ENCODE data around the gene PRKAG2.

The PRKAG2 gene

DNA sequence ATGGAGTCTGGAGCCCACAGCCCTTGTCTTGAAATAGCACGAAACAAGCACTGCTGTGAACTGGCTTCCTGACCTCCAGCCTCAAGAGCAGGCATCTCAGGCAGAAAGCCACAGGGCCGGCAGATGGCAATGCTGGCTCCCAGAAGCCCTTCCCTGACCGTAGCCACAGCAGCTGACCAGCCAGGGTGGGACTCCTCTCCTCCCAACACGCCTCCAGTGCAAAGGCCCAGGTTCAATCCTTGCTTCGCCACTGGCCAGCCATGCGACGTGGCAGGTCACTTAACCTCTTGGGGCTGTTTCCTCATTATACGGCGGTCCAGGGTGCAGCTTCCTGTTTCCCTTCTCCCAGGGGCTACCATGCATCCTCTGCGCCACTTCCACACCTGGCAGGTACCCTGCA, 12.8 kb downstream of the PRKAG2 start:
- DNase-seq, result no peak

DNA sequence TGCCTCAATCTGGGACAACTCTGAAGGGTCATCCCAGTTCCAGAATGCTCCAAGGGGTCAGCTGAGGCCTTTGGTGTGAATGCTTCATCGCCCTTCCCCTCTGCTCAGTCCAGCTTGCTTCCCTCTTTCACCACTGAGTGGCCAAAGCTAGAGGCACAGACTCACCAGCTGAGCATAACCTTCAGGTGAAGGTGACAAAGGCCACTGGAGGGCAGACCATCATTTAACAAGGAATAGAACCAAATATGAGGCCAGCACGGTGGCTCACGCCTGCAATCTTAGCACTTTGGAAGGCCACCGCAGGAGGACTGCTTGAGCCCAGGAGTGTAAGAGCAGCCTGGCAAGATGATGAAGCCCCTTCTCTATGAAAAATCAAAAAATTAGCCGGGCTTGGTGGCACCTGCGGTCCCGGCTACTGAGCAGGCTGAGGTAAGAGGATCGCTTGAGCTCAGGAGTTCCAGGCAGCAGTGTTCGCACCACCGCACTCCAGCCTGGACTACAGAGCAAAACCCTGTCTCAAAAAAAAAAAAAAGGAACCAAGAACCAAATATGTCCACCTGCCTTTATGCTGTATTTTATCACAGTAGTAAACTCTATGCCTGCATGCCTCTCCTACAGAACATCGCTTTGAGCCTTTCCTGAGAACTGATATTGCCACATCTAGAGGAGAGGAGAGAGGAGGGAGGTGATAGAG, 13.4 kb downstream of the PRKAG2 start:
- no peak for DNase-seq

DNA sequence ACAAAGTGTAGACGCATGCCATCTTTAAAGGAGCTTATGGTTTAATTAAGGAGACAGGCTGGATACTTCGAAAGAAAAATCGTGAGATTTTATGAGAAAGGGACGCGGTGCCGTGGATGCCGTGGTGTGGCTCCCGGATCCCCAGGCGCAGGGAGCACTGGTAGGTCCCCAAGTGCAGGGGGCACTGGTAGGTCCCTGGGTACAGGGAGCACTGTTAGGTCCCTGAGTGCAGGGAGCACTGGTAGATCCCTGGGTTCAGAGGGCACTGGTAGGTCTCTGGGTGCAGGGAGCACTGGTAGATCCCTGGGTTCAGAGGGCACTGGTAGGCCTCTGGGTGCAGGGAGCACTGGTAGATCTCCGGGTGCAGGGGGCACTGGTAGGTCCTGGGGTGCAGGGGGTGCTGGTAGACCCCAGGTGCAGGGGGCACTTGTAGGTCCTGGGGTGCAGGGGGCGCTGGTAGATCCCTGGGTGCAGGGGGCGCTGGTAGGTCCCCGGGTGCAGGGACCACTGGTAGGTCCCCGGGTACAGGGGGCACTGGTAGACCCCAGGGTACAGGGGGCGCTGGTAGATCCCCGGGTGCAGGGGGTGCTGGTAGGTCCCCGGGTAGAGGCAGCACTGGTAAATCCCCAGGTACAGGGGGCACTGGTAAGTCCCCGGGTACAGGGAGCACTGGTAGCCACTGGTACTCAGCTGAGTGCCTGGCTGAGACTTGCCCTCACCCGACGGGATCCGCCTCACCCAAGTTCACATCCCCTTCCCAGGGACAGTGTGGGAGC, 14.1 kb downstream of the PRKAG2 start:
- DNase-seq, result no peak

DNA sequence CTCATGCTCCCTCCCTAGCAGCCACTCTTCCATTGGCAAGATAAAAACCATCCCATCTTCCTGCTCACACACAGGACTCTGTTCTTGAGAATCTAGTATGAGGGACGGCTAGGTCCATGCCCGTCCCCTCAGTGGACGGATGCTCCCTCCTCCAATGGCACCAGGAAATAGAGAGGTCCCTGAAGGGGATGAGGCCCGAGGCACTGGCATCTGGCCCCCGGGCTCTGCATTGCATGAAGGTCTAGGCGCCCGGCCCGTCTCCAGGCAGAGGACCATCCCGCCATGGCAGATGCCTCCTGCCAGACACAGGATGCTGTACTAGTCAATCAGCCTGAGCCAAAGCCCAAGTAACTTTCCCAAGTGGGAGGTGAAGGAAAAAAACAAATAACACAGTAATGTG, 15.0 kb downstream of the PRKAG2 start:
- no peak for DNase-seq

DNA sequence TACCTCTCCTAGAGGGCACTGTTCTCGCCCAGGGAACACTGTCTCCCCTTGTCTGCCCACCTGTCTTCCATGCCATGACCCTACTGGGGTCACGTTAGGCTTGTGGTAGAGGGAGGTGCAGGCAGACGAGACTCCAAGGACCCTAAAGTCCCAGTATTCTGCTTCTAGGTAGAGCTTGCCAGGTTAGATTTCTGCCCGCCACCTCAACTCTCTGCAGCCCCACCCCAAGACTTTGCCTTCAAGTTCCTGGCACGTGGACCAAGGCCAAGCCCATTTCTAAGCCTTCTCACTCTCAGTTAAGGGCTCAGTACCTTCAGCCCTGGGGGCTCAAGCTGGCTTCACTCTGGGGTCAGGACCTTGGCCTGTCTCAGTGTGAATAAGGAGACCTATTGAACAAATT, 16.1 kb downstream of the PRKAG2 start:
- DNase-seq, result no peak

DNA sequence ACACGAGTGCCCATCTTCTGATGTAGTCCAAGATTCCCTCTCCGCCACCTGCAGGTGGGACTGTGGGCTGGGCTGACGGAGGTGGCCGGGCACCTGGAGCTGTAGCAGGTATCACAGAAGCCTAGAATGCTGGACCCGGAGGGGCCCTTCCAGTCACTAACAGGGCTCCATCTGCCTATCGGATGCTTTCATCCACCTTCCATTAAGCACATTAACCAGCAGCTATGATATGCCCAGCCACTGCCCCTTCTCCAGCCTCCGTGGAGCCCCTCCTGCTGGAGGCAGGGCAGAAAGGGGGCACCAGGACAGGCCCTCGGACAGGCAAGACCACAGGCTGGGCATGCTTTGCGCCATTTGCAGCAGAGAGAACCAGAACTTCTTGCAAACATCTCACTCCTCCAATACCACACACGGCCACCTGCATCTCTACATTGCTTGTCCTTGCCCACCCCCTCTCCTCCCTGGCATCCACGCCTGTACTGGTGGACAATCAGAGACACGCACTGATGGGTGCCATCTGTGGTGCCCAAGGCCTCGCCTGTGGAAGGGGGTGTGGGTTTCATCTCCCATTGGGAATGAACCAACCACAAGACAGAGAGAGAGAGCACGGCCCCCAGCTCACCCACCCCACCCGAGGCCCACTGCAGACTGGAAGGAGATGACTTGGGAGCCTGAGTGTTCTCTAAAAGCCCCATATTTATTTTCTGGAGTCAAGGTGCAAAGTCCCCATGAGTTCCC, 16.8 kb downstream of the PRKAG2 start:
- DNase-seq, result no peak

DNA sequence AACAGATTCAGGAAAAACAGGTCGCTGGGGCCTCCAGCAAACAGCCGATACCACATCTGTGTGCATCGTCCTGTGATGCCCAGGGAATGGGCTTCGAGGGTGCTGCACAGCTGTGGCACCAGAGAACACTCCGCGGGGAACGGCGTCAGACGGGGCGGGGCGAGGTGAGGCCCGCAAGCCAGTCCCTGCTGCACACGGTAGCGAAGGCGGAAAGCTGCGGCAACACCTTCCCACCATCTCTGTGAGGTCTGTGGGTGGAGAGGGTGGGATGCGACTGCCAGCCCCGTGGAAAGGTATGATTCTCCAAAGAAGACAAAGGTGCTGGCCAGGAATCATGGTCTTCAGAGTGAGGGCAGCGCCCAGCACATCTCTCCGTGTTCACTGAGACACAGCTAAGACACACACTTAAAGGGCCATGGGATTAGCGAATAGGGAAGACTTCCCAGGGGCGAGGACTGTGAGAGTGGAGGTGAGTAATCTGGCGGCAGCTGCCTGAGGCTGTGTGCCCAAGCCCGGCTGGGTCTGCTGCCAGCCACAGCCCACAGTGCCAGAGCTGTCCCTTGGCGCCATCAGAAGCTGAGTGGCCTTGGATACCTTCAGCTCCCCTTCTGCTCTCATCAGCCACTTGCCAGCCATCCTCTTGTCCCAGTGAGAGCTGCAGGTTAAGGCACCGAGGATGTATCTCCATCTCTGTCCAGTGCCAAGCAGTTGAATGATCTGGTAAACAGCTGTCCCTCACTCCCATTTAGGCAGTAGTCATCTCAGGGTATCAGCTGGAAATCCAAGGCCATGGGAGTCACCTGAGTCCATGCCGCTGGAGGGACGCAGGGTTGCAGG, 17.6 kb downstream of the PRKAG2 start:
- no peak for DNase-seq

DNA sequence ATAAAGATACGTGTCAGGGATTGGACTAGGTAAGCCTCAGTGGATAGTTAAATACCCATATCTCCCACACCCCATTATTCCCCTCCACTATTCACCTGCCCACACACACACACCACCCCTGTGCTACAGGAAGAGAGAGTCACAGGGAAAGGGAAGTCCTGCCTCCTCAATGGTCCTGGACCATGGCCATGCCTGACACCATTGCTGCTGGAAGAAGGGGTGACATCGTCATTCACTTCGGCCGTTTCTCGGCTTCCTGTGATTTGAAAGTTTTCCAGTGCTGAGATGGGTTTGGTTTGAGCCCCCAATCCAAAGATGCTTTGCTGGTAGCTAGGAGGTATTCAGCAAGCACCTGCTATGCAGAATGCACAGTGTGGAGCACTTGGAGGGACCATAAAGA, 18.5 kb downstream of the PRKAG2 start:
- DNase-seq, result no peak

DNA sequence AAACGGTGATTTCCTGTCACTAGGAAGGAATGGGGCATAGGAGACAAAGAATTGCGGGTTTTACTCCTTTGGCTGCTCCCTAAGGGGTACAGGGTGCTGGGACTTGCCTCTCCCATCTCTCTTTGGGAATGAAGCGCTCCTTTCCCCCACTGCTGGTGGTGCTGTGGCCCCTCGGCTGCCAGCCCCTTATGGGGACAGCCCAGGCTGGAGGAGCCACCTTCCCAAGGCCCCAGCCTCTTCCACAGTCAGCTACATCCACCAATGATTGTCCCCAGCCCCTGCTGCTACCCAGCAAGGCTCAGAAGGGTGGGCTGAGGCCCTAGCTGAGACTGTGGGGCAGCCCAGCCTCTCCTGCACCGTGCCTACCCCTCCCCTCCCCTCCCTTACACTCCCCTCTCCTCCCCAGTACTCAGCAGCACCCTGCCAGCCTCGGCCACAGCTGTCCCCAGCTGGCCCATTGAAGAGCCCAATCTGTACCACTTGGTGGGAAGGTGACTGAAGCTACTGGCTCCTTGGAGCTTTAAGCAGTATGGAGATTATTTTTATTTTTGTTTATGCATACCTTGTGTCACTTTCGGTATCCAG, 19.0 kb downstream of the PRKAG2 start:
- no peak for DNase-seq

DNA sequence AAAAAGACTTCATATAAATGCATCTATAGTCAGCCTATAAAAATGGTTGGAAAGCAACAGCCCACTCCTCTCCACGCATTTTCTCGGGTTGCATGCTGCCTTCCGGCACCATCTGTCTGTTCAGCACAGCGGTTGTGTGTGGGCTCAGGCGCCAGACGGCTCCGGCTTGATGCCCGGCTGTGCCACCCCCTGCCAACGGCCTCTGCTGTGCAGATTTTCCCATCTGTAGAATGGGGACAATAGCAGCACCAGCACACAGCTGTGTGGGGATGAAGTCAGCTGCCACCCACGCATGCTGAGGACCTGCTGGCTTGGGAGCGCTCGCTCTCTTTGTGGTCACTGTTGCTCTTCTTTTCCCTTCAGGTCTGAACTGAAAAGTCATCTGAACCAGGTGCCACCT, 19.5 kb downstream of the PRKAG2 start:
- no peak for DNase-seq

DNA sequence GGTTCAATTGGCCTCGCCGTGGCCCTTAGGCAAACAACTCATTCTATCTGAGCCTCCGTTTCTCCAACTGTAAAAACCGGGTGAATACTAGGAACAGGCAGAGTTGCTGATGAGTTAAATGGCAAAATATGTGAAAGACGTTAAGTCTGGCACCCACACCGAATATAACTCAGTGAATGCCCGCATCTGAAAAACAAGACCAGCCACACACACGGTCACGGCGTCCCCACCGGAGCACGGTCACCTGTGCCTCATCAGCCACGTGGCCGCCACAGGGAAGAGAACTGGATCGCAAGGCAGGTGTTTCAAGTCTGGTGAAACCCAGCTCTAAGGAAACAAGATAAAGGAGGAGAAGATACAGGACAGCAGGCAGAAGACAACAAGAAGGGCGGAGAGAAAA, 20.4 kb downstream of the PRKAG2 start:
- no peak for DNase-seq

DNA sequence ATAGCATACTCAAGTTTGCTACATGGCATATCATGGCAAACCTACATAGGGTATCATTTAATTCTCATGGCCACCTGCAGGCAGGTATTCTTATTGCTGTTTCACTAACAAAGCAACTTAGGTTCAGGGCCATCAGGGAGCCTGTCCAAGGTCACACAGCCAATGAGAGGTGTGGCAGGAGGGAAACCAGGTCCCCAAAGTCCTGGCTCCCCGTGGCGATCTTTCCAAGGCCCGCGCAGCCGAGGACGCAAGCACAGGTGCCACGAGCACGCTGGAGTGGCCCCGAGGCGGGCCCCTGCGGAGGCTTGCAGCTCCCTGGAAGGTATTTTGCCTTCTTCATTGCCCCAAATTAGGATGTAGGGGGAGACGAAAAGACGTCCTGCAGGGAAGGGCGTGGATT, 20.8 kb downstream of the PRKAG2 start:
- DNase-seq, result no peak

DNA sequence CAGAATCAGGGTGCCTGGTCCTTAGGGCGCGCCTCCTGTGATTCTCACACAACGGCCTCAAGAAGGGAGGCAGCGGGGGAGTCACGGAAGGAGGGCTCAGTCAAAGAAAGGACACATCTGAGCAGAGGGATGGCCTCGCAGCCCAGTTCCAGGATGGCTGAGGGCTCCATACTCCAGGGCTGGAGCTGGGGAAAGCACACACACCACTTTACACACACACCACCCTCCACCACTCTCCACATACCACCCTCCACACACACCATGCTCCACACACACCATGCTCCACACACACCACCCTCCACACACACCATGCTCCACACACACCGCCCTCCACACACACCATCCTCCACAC, 22.2 kb downstream of the PRKAG2 start:
- no peak for DNase-seq

DNA sequence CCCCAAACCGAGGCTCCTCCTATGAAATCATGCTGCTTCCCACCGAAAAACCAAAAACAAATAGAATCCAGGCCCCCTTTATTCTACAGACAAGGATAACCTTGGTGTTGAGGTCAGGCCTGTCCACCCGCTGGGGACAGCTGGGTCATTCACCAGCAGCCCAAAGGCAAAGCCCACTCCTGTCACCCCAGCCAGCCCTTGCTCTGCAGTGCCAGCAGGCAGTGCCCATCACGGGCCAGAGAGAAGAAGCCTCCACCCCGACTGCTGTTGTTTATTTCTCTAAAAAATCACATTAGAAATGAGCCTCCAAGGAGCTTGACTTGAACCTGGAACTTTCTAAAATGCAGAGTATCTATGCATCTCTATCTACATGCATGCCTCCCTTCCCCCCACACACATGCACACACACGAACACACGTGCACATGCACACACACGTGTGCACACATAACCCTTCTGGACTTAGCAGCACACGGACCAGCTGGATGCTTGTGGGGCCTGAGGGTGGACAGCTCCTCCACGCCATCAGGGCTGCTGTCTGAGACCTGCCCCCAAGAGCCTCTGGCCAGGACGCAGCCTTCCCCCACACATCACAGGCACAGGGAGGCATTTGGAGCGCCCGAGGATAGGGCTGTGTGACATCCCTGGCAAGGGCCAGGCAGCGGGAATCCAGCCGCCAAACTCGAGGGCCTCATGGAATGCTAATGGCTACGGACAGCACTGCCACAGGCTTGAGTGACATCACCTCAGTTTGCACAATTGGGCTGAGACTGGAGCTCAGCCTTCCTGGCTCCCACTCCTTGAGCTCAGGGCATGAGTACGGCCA, 22.8 kb downstream of the PRKAG2 start:
- DNase-seq, result no peak

DNA sequence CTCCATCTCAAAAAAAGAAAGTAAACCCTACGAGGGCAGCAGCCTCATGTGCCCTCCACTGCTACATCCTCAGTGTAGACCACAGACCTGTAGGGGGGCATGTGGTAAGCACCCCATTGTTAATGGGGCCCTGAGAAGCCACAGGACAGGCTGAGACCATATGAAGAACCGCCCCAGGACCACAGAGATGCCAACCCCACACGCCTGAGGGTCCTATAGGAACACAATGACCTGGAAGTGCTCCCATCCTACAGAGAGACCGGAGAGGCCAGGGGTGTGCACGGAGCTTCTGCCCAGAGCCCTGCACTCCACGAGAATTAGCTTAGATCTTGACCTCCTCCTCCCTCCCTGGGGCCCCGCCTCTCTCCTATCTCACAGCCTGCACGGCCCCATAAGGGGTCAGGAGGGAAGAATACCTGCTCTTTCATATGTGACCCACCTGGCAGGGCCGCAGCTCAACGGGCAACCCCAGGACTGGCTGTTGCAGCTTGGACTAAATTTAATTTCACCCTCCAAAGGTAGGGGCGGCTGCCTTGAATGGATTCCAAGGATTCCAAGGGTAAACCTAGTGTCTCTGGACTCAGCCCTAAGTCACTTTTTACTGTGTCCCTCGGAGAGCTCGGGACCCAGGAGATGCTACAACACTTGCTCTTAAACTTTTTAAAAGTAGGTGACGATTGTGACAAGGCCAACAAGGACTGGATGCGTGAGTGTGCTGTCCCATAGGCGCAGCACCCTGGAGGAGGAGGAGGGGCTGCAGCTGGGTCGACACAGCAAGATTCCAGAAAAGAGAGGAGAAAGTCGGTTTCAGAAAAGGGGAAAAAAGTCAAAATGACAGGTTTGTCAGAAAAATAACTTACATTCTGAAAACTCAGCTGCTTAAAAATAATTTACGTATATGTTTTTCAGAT, 24.2 kb downstream of the PRKAG2 start:
- no peak for DNase-seq

DNA sequence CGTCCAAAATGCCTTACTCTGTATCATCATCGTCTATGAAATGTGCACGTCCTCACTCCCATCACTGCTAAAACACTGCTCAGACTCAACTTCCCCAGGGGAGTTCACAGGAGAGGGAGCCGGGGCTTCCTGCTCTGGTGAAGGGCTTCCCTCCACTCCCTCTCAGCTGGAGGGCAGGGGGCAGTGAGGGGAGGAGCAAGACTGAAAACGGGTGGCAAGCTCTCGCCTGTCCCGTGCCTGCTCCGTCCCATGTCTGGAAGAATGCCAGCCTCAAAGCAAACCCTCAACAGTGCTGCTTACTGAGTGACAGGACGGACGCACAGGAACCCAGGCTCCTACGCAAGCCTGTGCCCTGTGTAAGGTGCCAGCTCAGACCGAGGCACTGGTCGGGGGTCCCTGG, 25.1 kb downstream of the PRKAG2 start:
- no peak for DNase-seq

DNA sequence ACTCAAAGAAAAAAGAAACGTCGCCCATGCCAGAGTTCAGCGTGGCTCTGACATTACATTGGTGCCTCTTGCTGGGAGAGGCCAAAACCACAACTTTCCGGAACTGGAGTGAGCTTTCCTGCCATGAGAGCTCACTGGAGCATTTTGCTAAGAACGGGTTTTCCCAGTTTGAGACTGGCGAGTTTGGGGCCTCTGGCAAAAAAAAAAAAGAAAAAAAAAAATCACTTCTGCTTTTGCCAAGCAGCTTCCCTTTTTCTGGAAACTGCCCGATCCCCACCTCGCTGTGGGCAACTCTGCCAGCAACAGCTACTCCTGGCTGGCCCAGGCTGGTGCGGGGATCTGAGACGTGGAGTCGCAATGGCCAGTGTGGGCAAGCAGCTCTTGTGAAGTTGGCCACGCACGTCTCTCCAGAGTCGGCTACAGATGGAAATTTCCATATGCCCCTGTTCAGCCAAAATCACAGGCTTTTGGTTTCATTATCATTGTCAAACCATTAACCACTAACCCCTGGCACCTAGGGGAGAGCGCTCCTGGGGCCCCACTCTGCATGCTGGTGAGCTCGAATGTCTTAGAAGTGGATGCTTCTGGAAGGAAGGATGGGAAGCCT, 25.7 kb downstream of the PRKAG2 start:
- DNase-seq, result no peak

DNA sequence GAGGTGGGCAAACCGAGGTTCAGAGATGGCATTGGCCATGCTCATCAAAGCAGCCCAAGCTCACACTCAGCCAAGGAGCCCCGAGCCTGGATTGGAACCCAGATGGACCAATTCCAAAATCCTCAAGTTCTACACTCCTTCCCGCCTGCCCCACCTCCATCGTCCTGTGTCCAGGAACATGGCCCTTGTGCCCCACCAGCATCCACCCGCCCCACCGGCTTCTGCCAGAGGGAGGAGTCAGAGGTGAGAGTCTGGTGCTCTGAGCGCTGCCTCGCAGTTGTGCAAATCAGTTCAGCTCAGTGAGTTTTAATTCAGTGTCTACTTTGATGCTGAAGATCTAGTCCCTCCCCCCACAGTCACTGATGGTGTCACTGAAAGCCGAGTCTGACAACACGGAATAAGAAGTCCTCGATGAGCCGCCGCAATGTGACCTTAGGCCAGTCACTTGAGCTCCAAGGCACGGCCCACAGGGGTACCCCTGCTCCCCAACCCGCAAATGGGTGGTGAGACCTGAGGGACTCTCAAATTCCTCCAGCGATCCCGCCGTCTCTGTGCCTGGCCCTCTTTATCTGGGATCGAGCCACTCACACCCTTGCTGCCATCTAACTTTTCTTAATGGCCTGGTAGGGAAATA, 26.3 kb downstream of the PRKAG2 start:
- no peak for DNase-seq

DNA sequence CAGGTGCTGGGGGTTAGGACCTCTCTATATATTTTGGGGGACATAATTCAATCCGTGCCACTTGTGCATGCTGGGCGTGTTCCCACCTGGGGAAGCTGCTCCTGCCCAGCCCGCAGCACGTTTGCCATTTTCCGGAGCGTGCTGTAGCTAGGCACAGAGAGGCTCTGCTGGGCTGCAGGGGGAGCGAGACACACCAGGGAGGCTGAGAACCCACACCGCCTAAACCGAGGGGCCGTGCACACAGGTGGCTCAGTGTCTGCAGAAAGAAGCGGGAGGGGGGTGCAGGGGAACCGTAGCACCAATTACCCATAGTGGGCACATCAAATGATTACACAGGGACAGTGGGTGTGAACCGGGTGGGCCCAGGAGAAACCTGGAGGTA, 27.0 kb downstream of the PRKAG2 start:
- no peak for DNase-seq
